Mesothelial cell of epicardium (in vitro differentiated cells): ENCODE measurements around the gene ACIN1. TPM values are rescaled to one million over a fixed set of nuclear protein-coding genes. Genes with fewer than 3 reads are reported as not detected.

Experiments
- DNase-seq, 2 experiments: peaks; one replicate each; pipeline ENCODE4 v3.0.0; 2021; ENCODE audit warnings: low spot score in 2 of 2; ENCODE audit not compliant: unreplicated experiment in 2 of 2
- H3K27ac Mint-ChIP-seq: 2 replicates; pipeline ENCODE4 v1.8.0; 2021; ENCODE audit warnings: mixed read lengths
- H3K27me3 Mint-ChIP-seq: 2 replicates; pipeline ENCODE4 v1.8.0; 2021; ENCODE audit warnings: low read depth, mixed read lengths
- H3K36me3 Mint-ChIP-seq: 2 replicates; pipeline ENCODE4 v1.8.0; 2021; ENCODE audit warnings: mixed read lengths
- H3K4me1 Mint-ChIP-seq: 2 replicates; pipeline ENCODE4 v1.8.0; 2021; ENCODE audit warnings: mixed read lengths
- H3K4me3 Mint-ChIP-seq: 2 replicates; pipeline ENCODE4 v1.8.0; 2021; ENCODE audit warnings: mild to moderate bottlenecking, moderate library complexity, mixed read lengths
- H3K9me3 Mint-ChIP-seq: 2 replicates; pipeline ENCODE4 v1.8.0; 2021; ENCODE audit warnings: mixed read lengths
- total RNA-seq: library from RNA; stranded (reverse); gene quantifications from 3 replicates; pipeline ENCODE4 v1.2.1, GENCODE V29; 2021
- TF ChIP-seq, protein P1 (sequence below): fragments of 200-600 bp; sonication (generic); IDR thresholded peaks from one replicate; pipeline ENCODE4 v1.5.0; 2021; ENCODE audit warnings: antibody characterized with exemption; ENCODE audit not compliant: unreplicated experiment

ACIN1 gene
- total RNA-seq, 1 donor from 2014 or later = 401 TPM

DNA sequence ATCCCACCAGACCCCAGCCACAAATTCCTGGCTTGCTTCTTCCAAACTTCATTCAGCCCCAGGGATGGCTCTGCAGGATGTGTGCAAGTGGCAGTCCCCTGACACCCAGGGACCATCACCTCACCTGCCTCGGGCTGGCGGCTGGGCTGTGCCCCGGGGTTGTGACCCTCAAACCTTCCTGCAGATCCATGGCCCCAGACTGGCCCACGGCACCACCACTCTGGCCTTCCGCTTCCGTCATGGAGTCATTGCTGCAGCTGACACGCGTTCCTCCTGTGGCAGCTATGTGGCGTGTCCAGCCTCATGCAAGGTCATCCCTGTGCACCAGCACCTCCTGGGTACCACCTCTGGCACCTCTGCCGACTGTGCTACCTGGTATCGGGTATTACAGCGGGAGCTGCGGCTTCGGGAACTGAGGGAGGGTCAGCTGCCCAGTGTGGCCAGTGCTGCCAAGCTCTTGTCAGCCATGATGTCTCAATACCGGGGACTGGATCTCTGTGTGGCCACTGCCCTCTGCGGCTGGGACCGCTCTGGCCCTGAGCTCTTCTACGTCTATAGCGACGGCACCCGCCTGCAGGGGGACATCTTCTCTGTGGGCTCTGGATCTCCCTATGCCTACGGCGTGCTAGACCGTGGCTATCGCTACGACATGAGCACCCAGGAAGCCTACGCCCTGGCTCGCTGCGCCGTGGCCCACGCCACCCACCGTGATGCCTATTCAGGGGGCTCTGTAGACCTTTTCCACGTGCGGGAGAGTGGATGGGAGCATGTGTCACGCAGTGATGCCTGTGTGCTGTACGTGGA, 52.6 kb downstream of the ACIN1 start, which contains the start of gene PSMB11:
PSMB11 (plus strand) TSS at position 51 of the 804 bp plus-strand sequence; CDS start at position 65, 14 bp downstream.
- Mint-ChIP-seq H3K4me1 (peaks cover 13% of the 10 kb centered on the region), H3K36me3 (peaks cover 1% of the 10 kb centered on the region), H3K9me3 (no peaks in the 10 kb centered on the region), H3K4me3 (no peak within 1 kb of the TSS), H3K27me3 (no peaks in the 10 kb centered on the region), H3K27ac (no peak within 1 kb of the TSS)
- no peak for DNase-seq
- TF ChIP-seq, protein P1, sequence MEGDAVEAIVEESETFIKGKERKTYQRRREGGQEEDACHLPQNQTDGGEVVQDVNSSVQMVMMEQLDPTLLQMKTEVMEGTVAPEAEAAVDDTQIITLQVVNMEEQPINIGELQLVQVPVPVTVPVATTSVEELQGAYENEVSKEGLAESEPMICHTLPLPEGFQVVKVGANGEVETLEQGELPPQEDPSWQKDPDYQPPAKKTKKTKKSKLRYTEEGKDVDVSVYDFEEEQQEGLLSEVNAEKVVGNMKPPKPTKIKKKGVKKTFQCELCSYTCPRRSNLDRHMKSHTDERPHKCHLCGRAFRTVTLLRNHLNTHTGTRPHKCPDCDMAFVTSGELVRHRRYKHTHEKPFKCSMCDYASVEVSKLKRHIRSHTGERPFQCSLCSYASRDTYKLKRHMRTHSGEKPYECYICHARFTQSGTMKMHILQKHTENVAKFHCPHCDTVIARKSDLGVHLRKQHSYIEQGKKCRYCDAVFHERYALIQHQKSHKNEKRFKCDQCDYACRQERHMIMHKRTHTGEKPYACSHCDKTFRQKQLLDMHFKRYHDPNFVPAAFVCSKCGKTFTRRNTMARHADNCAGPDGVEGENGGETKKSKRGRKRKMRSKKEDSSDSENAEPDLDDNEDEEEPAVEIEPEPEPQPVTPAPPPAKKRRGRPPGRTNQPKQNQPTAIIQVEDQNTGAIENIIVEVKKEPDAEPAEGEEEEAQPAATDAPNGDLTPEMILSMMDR = no peak

DNA sequence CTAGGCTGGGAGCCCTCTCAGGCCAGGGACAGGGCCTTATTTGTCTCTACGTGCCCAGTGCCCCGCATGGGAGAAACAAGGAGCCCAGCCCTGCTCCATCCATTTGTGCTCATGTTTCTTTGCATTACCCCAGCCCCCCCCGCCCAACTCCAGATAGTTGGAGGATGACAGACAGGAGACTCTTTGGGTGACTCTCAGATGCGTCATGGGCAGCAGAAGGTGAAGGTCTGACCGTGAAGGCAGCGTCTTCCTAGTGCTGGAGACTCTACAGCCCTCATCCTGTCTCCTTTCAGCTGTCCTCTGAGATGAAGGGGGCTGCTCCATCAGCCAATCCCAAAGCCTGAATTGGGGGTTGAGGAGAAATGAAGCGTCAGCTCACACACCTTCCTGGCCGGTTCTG, 53.2 kb downstream of the ACIN1 start:
- H3K27ac Mint-ChIP-seq = no peak overlapping the region
- TF ChIP-seq, protein P1 = no peak
- no peak for DNase-seq
- H3K27me3 Mint-ChIP-seq = no peaks in the 10 kb centered on the region
- H3K4me3 Mint-ChIP-seq = no peak overlapping the region
- no peaks in the 10 kb centered on the region for H3K9me3 Mint-ChIP-seq
- H3K4me1 Mint-ChIP-seq = peaks cover 13% of the 10 kb centered on the region
- no peaks in the 10 kb centered on the region for H3K36me3 Mint-ChIP-seq

DNA sequence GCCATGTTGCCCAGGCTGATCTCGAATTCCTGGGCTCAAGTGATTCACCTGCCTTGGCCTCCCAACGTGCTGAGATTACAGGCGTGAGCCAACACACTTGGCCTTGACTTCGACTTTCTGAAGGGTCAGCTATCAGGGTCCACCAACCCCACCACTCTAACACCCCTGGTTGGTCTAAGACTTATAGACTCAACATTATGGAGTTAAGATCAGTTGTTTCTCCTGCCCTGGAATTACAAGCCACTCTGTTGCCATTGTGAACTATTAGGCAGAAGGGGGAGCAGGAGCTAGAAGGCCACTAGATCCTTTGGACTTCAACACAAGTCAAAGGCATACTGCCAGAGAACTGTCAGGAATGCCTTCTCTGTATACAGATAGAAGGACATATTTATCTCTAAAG, 54.8 kb downstream of the ACIN1 start:
- no peak for DNase-seq
- TF ChIP-seq, protein P1 = no peak
- H3K4me3 Mint-ChIP-seq = no peak overlapping the region
- no peaks in the 10 kb centered on the region for H3K36me3 Mint-ChIP-seq
- no peaks in the 10 kb centered on the region for H3K9me3 Mint-ChIP-seq
- no peak overlapping the region for H3K27ac Mint-ChIP-seq
- H3K27me3 Mint-ChIP-seq = no peaks in the 10 kb centered on the region
- H3K4me1 Mint-ChIP-seq = peaks cover 12% of the 10 kb centered on the region

DNA sequence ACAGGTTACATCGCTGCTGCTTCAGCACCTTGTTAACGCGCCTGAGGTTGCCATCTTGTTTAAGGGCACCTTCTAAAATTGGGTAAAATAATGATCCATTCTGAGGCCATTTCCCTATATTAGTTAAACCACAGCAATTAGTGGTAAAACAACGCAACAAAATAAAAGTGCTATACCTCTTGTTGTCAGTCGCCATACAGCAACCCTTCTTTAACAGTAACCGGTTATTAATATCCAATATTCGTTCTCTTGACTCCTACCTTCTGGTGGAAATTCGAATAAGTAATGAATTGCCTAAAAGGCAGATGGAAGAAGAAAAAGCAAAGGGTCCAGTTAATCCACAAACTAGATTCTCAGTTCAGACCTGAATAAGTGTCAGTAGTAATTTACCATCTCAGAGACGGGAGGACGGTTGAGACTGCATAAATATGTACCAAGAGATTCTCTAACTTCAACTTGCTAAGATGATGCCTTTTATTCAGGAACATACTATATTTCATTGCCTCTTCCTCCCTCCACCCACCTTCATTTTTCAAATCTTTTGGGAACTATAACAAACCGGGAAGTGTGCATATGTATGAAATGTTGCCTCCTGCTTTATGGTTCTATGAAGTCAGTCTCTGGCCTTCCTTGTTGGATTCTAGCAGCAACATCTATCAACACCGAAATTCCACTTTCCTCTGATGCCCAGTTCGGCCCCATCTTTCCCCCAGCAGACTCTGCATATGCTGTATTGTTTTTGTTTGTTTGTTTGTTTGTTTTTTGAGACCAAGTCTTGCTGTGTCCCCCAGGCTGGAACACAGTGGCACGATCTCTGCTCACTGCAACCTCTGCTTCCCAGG, 59.4 kb downstream of the ACIN1 start:
- Mint-ChIP-seq H3K9me3 (no peaks in the 10 kb centered on the region), H3K36me3 (peaks cover 13% of the 10 kb centered on the region), H3K27me3 (no peaks in the 10 kb centered on the region), H3K27ac (peak overlapping the region; percentile 98), H3K4me1 (peaks cover 19% of the 10 kb centered on the region), H3K4me3 (peak overlapping the region; percentile 96)
- TF ChIP-seq, protein P1 = no peak
- no peak for DNase-seq

DNA sequence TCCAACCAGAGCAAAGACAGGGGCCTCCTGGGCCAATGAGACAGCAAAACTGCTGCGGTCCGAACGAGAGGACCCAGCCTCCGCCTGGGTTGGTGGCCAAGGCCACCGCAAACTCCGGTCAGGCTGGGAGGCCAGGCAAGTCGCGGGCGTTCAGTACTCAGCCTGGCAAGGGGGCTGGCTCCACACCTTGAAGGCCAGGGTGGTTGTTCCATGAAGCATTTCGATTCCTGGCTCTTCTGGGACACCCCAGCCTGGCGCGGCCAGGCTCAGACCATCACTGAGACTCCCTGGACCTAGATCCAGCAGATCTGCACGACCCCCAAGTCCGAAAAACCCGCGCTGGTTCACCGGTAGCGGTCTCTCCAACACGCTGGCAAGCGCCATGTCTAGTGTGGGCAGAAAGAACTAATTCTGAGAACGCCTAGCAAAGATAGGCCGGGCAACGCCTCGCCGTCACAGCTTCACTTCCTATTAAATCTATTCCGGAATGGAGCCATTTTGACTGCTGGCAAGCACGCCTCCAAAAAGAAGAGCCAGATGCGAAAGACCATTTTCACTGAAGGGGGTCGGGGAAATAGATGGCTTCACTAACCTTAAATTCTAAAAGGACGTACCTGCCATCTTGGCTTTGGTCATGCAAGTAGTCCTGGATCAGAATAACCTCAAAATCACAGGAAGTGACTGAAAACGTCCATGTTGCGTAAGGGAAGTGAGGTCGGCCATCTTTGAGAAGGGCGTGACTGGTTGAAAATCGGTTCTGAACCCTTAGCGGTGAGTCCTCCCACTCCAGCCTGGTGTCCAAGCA, 60.2 kb downstream of the ACIN1 start, which contains the start of gene PSMB5:
PSMB5 (minus strand) TSS at position 403 of the 805 bp plus-strand sequence; CDS start at position 384, 19 bp downstream.
- Mint-ChIP-seq H3K27me3 (no peaks in the 10 kb centered on the region), H3K4me1 (peaks cover 19% of the 10 kb centered on the region), H3K36me3 (peaks cover 13% of the 10 kb centered on the region), H3K9me3 (no peaks in the 10 kb centered on the region), H3K27ac (peak within 1 kb of the TSS; percentile 98), H3K4me3 (peak within 1 kb of the TSS; percentile 96)
- DNase-seq = peak; percentile 72 to 81
- TF ChIP-seq, protein P1 = no peak
